Measurements from ENCODE around the gene SIRT5. TPM values are rescaled to one million over a fixed set of nuclear protein-coding genes. Genes with fewer than 3 reads are reported as not detected.

Gene SIRT5
- total RNA-seq, 4 donors from 2014 or later = 9.0 to 20.9 (median 16.9) TPM

DNA sequence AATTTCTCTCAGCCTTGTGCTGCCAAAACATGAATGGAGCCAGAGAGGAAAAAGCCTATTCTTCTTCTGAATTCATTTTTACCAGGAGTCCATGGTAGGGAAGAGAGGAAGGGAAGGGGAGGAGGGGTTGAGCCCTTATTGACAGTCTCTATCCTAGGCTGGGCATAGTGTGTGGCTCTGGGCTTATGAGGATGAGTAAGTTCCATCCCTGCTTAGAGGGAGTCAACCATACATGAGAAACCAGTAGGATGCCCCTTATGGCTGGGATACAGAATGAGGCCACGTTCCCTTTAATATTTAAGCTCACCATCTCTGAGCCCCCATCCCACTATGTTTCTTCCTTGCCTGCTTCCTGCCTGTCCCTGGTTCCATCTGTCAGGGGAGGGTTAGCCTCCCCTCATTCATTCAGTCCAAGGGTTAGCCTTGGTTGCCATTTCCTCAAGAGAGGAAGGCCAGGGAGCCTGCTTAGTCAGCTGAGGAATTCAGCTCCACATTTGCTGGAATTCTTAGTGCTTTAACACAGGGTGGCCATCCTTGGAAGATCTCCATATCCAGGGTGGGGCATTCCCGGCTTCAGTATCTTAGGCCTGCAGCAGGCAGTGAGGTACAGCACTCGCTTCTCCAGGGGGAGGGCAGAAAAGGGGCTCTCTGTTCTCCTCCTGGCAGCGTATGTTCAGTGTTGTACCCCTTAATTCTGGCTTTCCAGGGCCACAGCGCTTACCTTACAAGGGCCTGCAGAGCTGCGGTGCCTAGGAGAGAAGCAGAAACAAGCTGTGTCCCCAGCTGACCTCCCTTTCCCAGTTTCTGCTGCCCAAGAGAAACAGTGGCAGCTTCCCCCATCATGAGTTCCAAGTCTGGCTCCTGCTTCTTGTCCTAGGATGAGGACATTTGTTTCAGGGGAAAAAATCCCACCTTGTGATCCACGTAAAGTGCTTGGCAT, 12.5 kb downstream of the SIRT5 start:
- TF ChIP-seq, protein P1, sequence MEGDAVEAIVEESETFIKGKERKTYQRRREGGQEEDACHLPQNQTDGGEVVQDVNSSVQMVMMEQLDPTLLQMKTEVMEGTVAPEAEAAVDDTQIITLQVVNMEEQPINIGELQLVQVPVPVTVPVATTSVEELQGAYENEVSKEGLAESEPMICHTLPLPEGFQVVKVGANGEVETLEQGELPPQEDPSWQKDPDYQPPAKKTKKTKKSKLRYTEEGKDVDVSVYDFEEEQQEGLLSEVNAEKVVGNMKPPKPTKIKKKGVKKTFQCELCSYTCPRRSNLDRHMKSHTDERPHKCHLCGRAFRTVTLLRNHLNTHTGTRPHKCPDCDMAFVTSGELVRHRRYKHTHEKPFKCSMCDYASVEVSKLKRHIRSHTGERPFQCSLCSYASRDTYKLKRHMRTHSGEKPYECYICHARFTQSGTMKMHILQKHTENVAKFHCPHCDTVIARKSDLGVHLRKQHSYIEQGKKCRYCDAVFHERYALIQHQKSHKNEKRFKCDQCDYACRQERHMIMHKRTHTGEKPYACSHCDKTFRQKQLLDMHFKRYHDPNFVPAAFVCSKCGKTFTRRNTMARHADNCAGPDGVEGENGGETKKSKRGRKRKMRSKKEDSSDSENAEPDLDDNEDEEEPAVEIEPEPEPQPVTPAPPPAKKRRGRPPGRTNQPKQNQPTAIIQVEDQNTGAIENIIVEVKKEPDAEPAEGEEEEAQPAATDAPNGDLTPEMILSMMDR (IDR thresholded peaks at IDR 0.05; ENCODE audit: low read depth) = no peak

DNA sequence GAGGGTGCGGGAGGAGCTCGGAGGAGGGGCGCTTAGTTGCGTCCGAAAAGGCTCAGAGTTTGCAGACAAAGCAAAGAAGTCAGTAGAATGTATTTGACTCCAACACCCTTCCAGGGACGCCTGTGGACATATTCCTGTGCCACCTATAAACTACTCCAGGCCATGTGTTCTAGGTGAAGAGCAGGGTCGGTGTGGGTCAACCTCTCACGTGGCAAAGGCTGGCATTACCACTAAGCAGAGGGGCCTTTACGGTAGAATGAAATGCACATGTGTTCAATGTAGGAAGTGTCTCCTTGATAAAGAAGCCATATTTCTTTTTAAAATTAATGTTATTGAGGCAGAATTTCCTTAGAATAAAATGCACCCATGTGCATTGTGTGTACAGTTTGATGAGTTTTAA, 15.4 kb downstream of the SIRT5 start:
- TF ChIP-seq, protein P1 (IDR thresholded peaks at IDR 0.05; ENCODE audit: low read depth) = no peak

- TF ChIP-seq, protein P1 (IDR thresholded peaks at IDR 0.05; ENCODE audit: low read depth) = no peak
Observed at GRCh38 chr6:13590574-13591153, 16.3 kb downstream of the SIRT5 start.

- TF ChIP-seq, protein P1 (IDR thresholded peaks at IDR 0.05; ENCODE audit: low read depth) = no peak
Observed at GRCh38 chr6:13591205-13591921, 17.0 kb downstream of the SIRT5 start.

DNA sequence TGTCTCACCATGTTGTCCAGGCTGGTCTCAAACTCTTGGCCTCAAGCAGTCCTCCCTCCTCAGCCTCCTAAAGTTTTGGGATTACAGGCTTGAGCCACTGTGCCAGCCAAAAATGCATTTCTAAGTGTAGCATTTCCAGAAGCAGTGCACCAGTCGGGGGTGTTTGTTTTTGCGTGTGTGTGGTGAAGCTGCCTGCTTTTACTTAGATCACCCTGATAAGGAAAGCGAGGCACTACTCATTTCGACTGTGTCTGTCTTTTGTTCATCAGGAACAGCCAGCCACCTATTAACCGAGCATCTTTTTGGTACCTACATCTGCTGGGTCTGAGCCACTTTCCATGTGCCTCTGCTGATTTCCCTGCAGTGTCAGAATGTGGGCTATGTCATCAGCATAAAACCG, 18.7 kb downstream of the SIRT5 start:
- TF ChIP-seq, protein P1 (IDR thresholded peaks at IDR 0.05; ENCODE audit: low read depth) = no peak

DNA sequence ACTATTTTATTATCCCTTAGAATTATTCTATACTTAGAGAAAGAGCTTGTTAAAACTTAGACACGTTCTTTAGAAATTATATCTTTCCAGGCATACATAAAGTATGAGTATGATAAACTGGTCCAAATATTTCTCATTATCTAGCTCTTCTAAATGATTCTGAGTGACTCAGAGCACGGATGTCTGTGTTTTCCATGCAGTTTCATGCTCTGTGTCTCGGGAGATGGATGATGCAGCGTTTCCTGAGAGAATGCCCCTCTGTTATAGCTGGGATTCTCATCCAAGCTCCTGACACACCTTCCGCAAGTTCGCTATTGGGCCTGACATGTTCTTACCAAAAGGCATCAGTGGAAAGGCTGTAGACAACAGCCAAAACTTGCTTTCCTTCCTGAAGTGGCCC, 19.3 kb downstream of the SIRT5 start:
- TF ChIP-seq, protein P1 (IDR thresholded peaks at IDR 0.05; ENCODE audit: low read depth) = no peak

- TF ChIP-seq, protein P1 (IDR thresholded peaks at IDR 0.05; ENCODE audit: low read depth) = no peak
Observed at GRCh38 chr6:13597073-13597472, 22.7 kb downstream of the SIRT5 start.
